Measurements from ENCODE around the gene ADGRA1.

The ADGRA1 gene

GRCh38 chr10:133180965-133181639, 93.4 kb downstream of the ADGRA1 start:
- no peak for DNase-seq
